K562 (cell line): ENCODE results near the gene DEGS1. TPM values are rescaled to one million over a fixed set of nuclear protein-coding genes. Genes with fewer than 3 reads are reported as not detected.

Experiments
- ATAC-seq: fragments of 200-7000 bp; cut with Tn5 transposase; 3 replicates; pipeline ENCODE4 v1.9.1; 2020; ENCODE audit warnings: moderate library complexity
- BruUV-seq: library from RNA; stranded (reverse); fragments of 400-500 nt; replicated peaks from 2 replicates; lab custom pipeline; 2021; lab: Mats Ljungman, UMichigan
- CTCF ChIA-PET: fragments of 300-600 bp; formaldehyde crosslinking; extraction: SDS; loops from one replicate; lab custom pipeline; 2021; ENCODE audit warnings: low intra/inter-chr PET ratio; lab: Yijun Ruan, JAX
- POLR2A ChIA-PET: fragments of 300-600, 350-650 bp; sonication (Branson Sonifier 250); formaldehyde crosslinking; extraction: SDS; loops from one replicate; lab custom pipeline; 2021; ENCODE audit warnings: antibody characterized with exemption, inconsistent platforms; lab: Yijun Ruan, JAX
- DNase-seq, 4 experiments: peaks; one replicate each; pipeline versions ENCODE4 v3.0.0 to v3.0.0-alpha.2; 2011 to 2018; ENCODE audit warnings: low spot score in 3 of 4, mixed read lengths in 3 of 4; ENCODE audit errors: extremely low read depth in 1 of 4
- FAIRE-seq: peaks from 2 replicates; lab custom pipeline; 2011; peaks lifted over from hg19 to GRCh38; lab: Jason Lieb, UNC
- H2AFZ ChIP-seq: 2 replicates; pipeline ENCODE4 v1.6.0; 2011; ENCODE audit warnings: low read depth, low read length, control low read depth, inconsistent platforms
- H3K27ac ChIP-seq: fragments of 200-600 bp; 3 replicates; pipeline ENCODE4 v1.8.0; 2011; ENCODE audit warnings: low read depth, mild to moderate bottlenecking, control low read depth, inconsistent platforms, low read length, moderate library complexity, mixed read lengths; ENCODE audit errors: extremely low read depth
- H3K27me3 ChIP-seq, 2 experiments: fragments of 300-600 bp in 1 of 2; 2 replicates in 1 of 2; 3 replicates in 1 of 2; pipeline versions ENCODE4 v1.6.0 to v1.8.0; 2011; ENCODE audit warnings: inconsistent platforms in 2 of 2, low read length in 2 of 2, mild to moderate bottlenecking in 1 of 2, mixed read lengths in 1 of 2, moderate library complexity in 1 of 2; ENCODE audit not compliant: control insufficient read depth in 2 of 2, insufficient read depth in 2 of 2
- H3K36me3 ChIP-seq: fragments of 300-600 bp; 3 replicates; pipeline ENCODE4 v1.8.0; 2011; ENCODE audit warnings: mild to moderate bottlenecking, low read length, inconsistent platforms; ENCODE audit not compliant: control insufficient read depth, insufficient read depth
- H3K4me1 ChIP-seq, 2 experiments: fragments of 200-600 bp in 1 of 2; replicated peaks in 1 of 2; 2 replicates in 1 of 2; 3 replicates in 1 of 2; pipeline versions ENCODE4 v1.5.1 to v1.8.0; 2011; ENCODE audit warnings: inconsistent platforms in 2 of 2, low read length in 2 of 2, mild to moderate bottlenecking in 1 of 2, mixed read lengths in 1 of 2, moderate library complexity in 1 of 2; ENCODE audit not compliant: control insufficient read depth in 2 of 2, insufficient read depth in 2 of 2
- H3K4me2 ChIP-seq: 2 replicates; pipeline ENCODE4 v1.6.1; 2011; ENCODE audit warnings: low read length, control low read depth, inconsistent platforms, mixed read lengths; ENCODE audit not compliant: insufficient read depth
- H3K4me3 ChIP-seq: fragments of 200-600 bp; sonication (generic), shearing (Covaris generic); 2 replicates; pipeline ENCODE4 v1.5.1; 2016; ENCODE audit warnings: control low read depth, inconsistent platforms
- H3K79me2 ChIP-seq: fragments of 200-600 bp; 3 replicates; pipeline ENCODE4 v1.8.0; 2011; ENCODE audit warnings: low read length, inconsistent platforms; ENCODE audit not compliant: control insufficient read depth, insufficient read depth
- H3K9ac ChIP-seq, 2 experiments: 2 replicates each; pipeline versions ENCODE4 v1.6.0 to v1.6.1; 2011; ENCODE audit warnings: low read depth in 2 of 2, low read length in 2 of 2, control low read depth in 1 of 2, inconsistent platforms in 1 of 2, mild to moderate bottlenecking in 1 of 2, mixed read lengths in 1 of 2; ENCODE audit not compliant: insufficient read depth in 1 of 2
- H3K9me1 ChIP-seq: one replicate; pipeline ENCODE4 v1.6.0; 2011; ENCODE audit warnings: inconsistent platforms, mild to moderate bottlenecking, low read length, moderate library complexity; ENCODE audit not compliant: control insufficient read depth, insufficient read depth
- H3K9me3 ChIP-seq: replicated peaks from 2 replicates; pipeline ENCODE4 v1.5.1; 2011; ENCODE audit warnings: low read depth, low read length, inconsistent platforms; ENCODE audit not compliant: control insufficient read depth, insufficient read depth
- H4K20me1 ChIP-seq: replicated peaks from 2 replicates; pipeline ENCODE4 v1.6.1; 2011; ENCODE audit warnings: low read length, inconsistent platforms, mixed read lengths; ENCODE audit not compliant: control insufficient read depth, insufficient read depth
- GTF3C2 ChIP-seq: IDR thresholded peaks from 3 replicates; pipeline ENCODE4 v1.6.1; 2011; ENCODE audit warnings: borderline replicate concordance, mild to moderate bottlenecking, moderate library complexity; ENCODE audit not compliant: insufficient read length; ENCODE audit errors: extremely low read depth
- HLTF ChIP-seq: fragments of 450-650 bp; IDR thresholded peaks from 2 replicates; pipeline ENCODE4 v1.6.1; 2016
- IRF1 ChIP-seq: sonication (generic); formaldehyde crosslinking; IDR thresholded peaks from 2 replicates; pipeline ENCODE4 v1.8.0; 2022; ENCODE audit warnings: missing genetic modification reagents, mild to moderate bottlenecking, borderline replicate concordance
- IRF2 ChIP-seq: sonication (generic); formaldehyde crosslinking; IDR thresholded peaks from 2 replicates; pipeline ENCODE4 v1.8.1; 2022; ENCODE audit warnings: mild to moderate bottlenecking, missing genetic modification reagents
- NKRF ChIP-seq: fragments of 450-650 bp; IDR thresholded peaks from 2 replicates; pipeline ENCODE4 v1.6.1; 2016; ENCODE audit warnings: borderline replicate concordance
- RCOR1 ChIP-seq, 2 experiments: IDR thresholded peaks; 2 replicates each; pipeline ENCODE4 v1.6.1; 2012; ENCODE audit warnings: low read depth in 2 of 2, low read length in 2 of 2, borderline replicate concordance in 1 of 2, improper control_type of control experiment in 1 of 2
- ZBTB11 ChIP-seq, 3 experiments: fragments of 200-800 bp in 1 of 3; fragments of 250-450 bp in 1 of 3; fragments of 450-650 bp in 1 of 3; sonication (Bioruptor Pico) in 1 of 3; sonication (Bioruptor generic) in 1 of 3; formaldehyde crosslinking in 1 of 3; IDR thresholded peaks; 2 replicates each; pipeline versions ENCODE4 v1.6.1 to v1.8.0; 2016 to 2022; ENCODE audit warnings: mild to moderate bottlenecking in 2 of 3, missing genetic modification characterization in 2 of 3, missing compliant biosample characterization in 1 of 3, moderate library complexity in 1 of 3
- WGBS: fragments of 100-300 bp; shearing (Covaris generic); methylation state at CpG from one replicate; pipeline ENCODE4 v1.1.6; 2016; ENCODE audit warnings: low coverage, mixed read lengths; ENCODE audit not compliant: insufficient coverage; ENCODE audit errors: missing lambda C conversion rate; 5-methylcytosine and 5-hydroxymethylcytosine counted together
- in situ Hi-C: fragments of 300-500 bp; cut with MboI; formaldehyde crosslinking; loops from 4 replicates; pipeline ENCODE4 v1.15.0; 2018; ENCODE audit warnings: inconsistent platforms, mixed read lengths
- intact Hi-C: fragments of 100-400 bp; cut with micrococcal nuclease; formaldehyde crosslinking; loops from 2 replicates; pipeline ENCODE4 v1.14.2; 2022
- polyA plus RNA-seq, 8 experiments: library from polyadenylated mRNA; depleted of rRNA in 4 of 8; stranded (reverse) in 5 of 8; unstranded in 3 of 8; fragments of >200 nt; fragmentation: Nextera tagmentation in 2 of 8; fragmentation: Illumina TruSeq in 1 of 8; extraction: Ambion mirVana in 2 of 8; extraction: Trizol in 1 of 8; gene quantifications; 2 replicates each; pipeline versions ENCODE4 v1.2.1 to v1.2.3, GENCODE V29; 2011 to 2014; ENCODE audit warnings: inconsistent platforms in 1 of 8, missing spikeins in 1 of 8
- total RNA-seq, 7 experiments: library from RNA; depleted of rRNA in 6 of 7; stranded (reverse); fragments of >200 nt in 6 of 7; fragmentation: Illumina TruSeq in 2 of 7; extraction: Trizol in 2 of 7; gene quantifications; 2 replicates each; pipeline versions ENCODE4 v1.2.1 to v1.2.3, GENCODE V29; 2011 to 2021; ENCODE audit warnings: low replicate concordance in 1 of 7

The DEGS1 gene
- total and polyA plus RNA-seq, 9 of the 15 experiments (the other 6 are each of a cell fraction or from before 2014, with no cell fraction given): 12.3 to 95.0 (median 38.8) TPM

- TF ChIP-seq ZBTB11 (CRISPR knock-in tag; IDR thresholded peaks at IDR 0.05): no peak
Observed at GRCh38 chr1:224180783-224181452, 2.1 kb upstream of the DEGS1 start (continued).

- FAIRE-seq (peak; percentile 37), ATAC-seq (no peak), DNase-seq (no peak)
- H3K27me3 ChIP-seq: no peaks in the 10 kb centered on the region
- H3K9ac ChIP-seq: peak overlapping the region in 1 of 2 experiments; percentile 24; a peak in 1 of 4 replicates
- no peaks in the 10 kb centered on the region for H3K9me3 ChIP-seq
- H3K36me3 ChIP-seq: peaks cover 14% of the 10 kb centered on the region; the same call in 2 of the 3 replicates
- no TSS peak for BruUV-seq
- no peak overlapping the region for H3K27ac ChIP-seq
- H3K9me1 ChIP-seq: no peaks in the 10 kb centered on the region
- H3K4me2 ChIP-seq: no peak overlapping the region
- ChIA-PET POLR2A (interaction anchor here (0.6 to 1.9 kb wide), 5 partner anchors 12 to 321 kb away, joined by 3 to 9 read pairs (median 4); partner anchors contain the start of gene NVL), CTCF (no interaction called here)
- peaks cover 14 to 33% of the 10 kb centered on the region in 2 experiments; a peak in 4 of 5 replicates for H3K4me1 ChIP-seq
- H3K79me2 ChIP-seq: peaks cover 33% of the 10 kb centered on the region
- intact Hi-C loops: loop anchor here (5.0 kb wide), 1 partner anchor 151 kb away; the partner anchor contains the start of gene NVL
- WGBS: 73% methylated on average over 4 of the region's 4 CpGs
- H2AFZ ChIP-seq: no peak overlapping the region
- H4K20me1 ChIP-seq: 0 out of 2 replicates have a peak, but pooled peaks cover 3% of the 10 kb centered on the region
- H3K4me3 ChIP-seq: no peak overlapping the region
- in situ Hi-C loops: no loop called here
- TF ChIP-seq GTF3C2 (no peak), HLTF (no peak), NKRF (no peak), IRF2 (no peak), IRF1 (CRISPR knock-in tag) (no peak), RCOR1 (IDR thresholded peaks at IDR 0.05; ENCODE audit: borderline replicate concordance in 1 of 2, low read depth in 2 of 2, low read length in 2 of 2) (no peak)
Observed at GRCh38 chr1:224181453-224181810, 1.6 kb upstream of the DEGS1 start.
